Epithelial cell of proximal tubule (primary cell): ENCODE measurements around the gene ADSS1. TPM values are rescaled to one million over a fixed set of nuclear protein-coding genes. Genes with fewer than 3 reads are reported as not detected.

Source experiments
- DNase-seq: peaks from one replicate; pipeline ENCODE4 v3.0.0-alpha.2; 2011; ENCODE audit warnings: low read depth
- H3K4me3 ChIP-seq: 2 replicates; pipeline ENCODE4 v1.5.1; 2011; ENCODE audit warnings: low read depth, mild to moderate bottlenecking, low read length
- CTCF ChIP-seq: conservative IDR thresholded peaks from 2 replicates; pipeline ENCODE4 v1.5.1; 2012; ENCODE audit warnings: low read depth, mild to moderate bottlenecking, low read length
- total RNA-seq: library from RNA; depleted of rRNA; stranded (reverse); fragments of >200 nt; gene quantifications from 2 replicates; pipeline ENCODE4 v1.2.3, GENCODE V29; 2015

Gene ADSS1
- total RNA-seq, 1 donor from 2014 or later, result 2.3 TPM

- no peak for TF ChIP-seq CTCF
- DNase-seq, result no peak
- H3K4me3 ChIP-seq, result no peak overlapping the region
These were observed 59.6 kb downstream of the ADSS1 start for GRCh38 chr14:104783484-104784217.

- no peak for DNase-seq
These were observed 60.2 kb downstream of the ADSS1 start for GRCh38 chr14:104784218-104784568.

GRCh38 chr14:104784846-104785707 lies 61.0 kb downstream of the ADSS1 start:
- DNase-seq, result no peak
- no peak for TF ChIP-seq CTCF
- H3K4me3 ChIP-seq, result no peak overlapping the region

More at GRCh38 chr14:104784218-104784568, 60.2 kb downstream of the ADSS1 start:
- H3K4me3 ChIP-seq, result no peak overlapping the region
- no peak for TF ChIP-seq CTCF

GRCh38 chr14:104785708-104786080 lies 61.7 kb downstream of the ADSS1 start:
- TF ChIP-seq CTCF, result no peak
- H3K4me3 ChIP-seq, result no peak overlapping the region
- DNase-seq, result no peak

- DNase-seq, result no peak
- TF ChIP-seq CTCF, result no peak
- no peak overlapping the region for H3K4me3 ChIP-seq
These were observed 62.1 kb downstream of the ADSS1 start for GRCh38 chr14:104786091-104786586.

GRCh38 chr14:104786726-104787675 lies 63.0 kb downstream of the ADSS1 start:
- no peak for DNase-seq
- no peak for TF ChIP-seq CTCF
- no peak overlapping the region for H3K4me3 ChIP-seq
